ENCODE results near the gene MISP. TPM values are rescaled to one million over a fixed set of nuclear protein-coding genes. Genes with fewer than 3 reads are reported as not detected.

The MISP gene
- total RNA-seq, 1 donor from 2014 or later = not detected

- Mint-ChIP-seq H3K27ac (no peak overlapping the region), H3K4me3 (no peak overlapping the region), H3K4me1 (peaks cover 7% of the 10 kb centered on the region), H3K27me3 (ENCODE audit: insufficient read depth, low read depth) (peaks cover 5% of the 10 kb centered on the region), H3K9me3 (peaks cover 5% of the 10 kb centered on the region), H3K36me3 (peaks cover 3% of the 10 kb centered on the region)
- H4K20me1 ChIP-seq (ENCODE audit: low read depth) = no peaks in the 10 kb centered on the region
- H3F3A ChIP-seq (ENCODE audit: low read depth) = no peaks in the 10 kb centered on the region
- H3K4me1 ChIP-seq = no peaks in the 10 kb centered on the region
- no peaks in the 10 kb centered on the region for H3K9me3 ChIP-seq (ENCODE audit: low read depth)
- no peaks in the 10 kb centered on the region for H3K27me3 ChIP-seq
- H3K79me2 ChIP-seq (ENCODE audit: low read depth) = no peaks in the 10 kb centered on the region
- H3K9ac ChIP-seq = no peak overlapping the region
- H3K36me3 ChIP-seq = no peaks in the 10 kb centered on the region
- no peak overlapping the region for H3K4me3 ChIP-seq
- H2AFZ ChIP-seq (replicated peaks) = no peak overlapping the region
- DNase-seq (ENCODE audit: low spot score) = no peak
- H3K4me2 ChIP-seq = no peak overlapping the region
- TF ChIP-seq EZH2phosphoT487 (IDR thresholded peaks at IDR 0.05) = no peak
- no peak for TF ChIP-seq CTCF (IDR thresholded peaks at IDR 0.05)
- TF ChIP-seq EZH2 (IDR thresholded peaks at IDR 0.05) = no peak
- no peak overlapping the region for H3K27ac ChIP-seq
Measured at GRCh38 chr19:764301-764700, 13.4 kb downstream of the MISP start.

GRCh38 chr19:765179-765738, 14.3 kb downstream of the MISP start:
- Histone ChIP-seq H3K4me2 (no peak overlapping the region), H4K20me1 (ENCODE audit: low read depth) (no peaks in the 10 kb centered on the region), H3K79me2 (ENCODE audit: low read depth) (no peaks in the 10 kb centered on the region), H3K9ac (no peak overlapping the region), H3F3A (ENCODE audit: low read depth) (no peaks in the 10 kb centered on the region), H2AFZ (replicated peaks) (no peak overlapping the region), H3K27me3 (no peaks in the 10 kb centered on the region), H3K27ac (no peak overlapping the region), H3K4me3 (no peak overlapping the region), H3K9me3 (ENCODE audit: low read depth) (no peaks in the 10 kb centered on the region), H3K36me3 (no peaks in the 10 kb centered on the region), H3K4me1 (no peaks in the 10 kb centered on the region)
- Mint-ChIP-seq H3K9me3 (no peaks in the 10 kb centered on the region), H3K27me3 (ENCODE audit: insufficient read depth, low read depth) (peaks cover 6% of the 10 kb centered on the region), H3K36me3 (no peaks in the 10 kb centered on the region), H3K4me1 (peaks cover 8% of the 10 kb centered on the region), H3K27ac (peak overlapping the region; percentile 82), H3K4me3 (no peak overlapping the region)
- no peak for DNase-seq (ENCODE audit: low spot score)
- TF ChIP-seq CTCF (IDR thresholded peaks at IDR 0.05) = no peak
- no peak for TF ChIP-seq EZH2phosphoT487 (IDR thresholded peaks at IDR 0.05)
- TF ChIP-seq EZH2 (IDR thresholded peaks at IDR 0.05) = no peak

GRCh38 chr19:768424-768823, 17.5 kb downstream of the MISP start:
- no peak overlapping the region for H2AFZ ChIP-seq (replicated peaks)

More at GRCh38 chr19:768424-768823, 17.5 kb downstream of the MISP start:
- H3K27ac ChIP-seq = no peak overlapping the region
- H3K36me3 ChIP-seq = no peaks in the 10 kb centered on the region
- no peak overlapping the region for H3K9ac ChIP-seq
- H3K27ac Mint-ChIP-seq = peak overlapping the region; percentile 60
- no peaks in the 10 kb centered on the region for H3K9me3 ChIP-seq (ENCODE audit: low read depth)
- H3K4me3 Mint-ChIP-seq = no peak overlapping the region
- H3K4me1 Mint-ChIP-seq = peaks cover 9% of the 10 kb centered on the region
- TF ChIP-seq EZH2 (IDR thresholded peaks at IDR 0.05) (no peak), CTCF (IDR thresholded peaks at IDR 0.05) (no peak), EZH2phosphoT487 (IDR thresholded peaks at IDR 0.05) (no peak)
- no peaks in the 10 kb centered on the region for H3K4me1 ChIP-seq
- DNase-seq (ENCODE audit: low spot score) = no peak
- no peaks in the 10 kb centered on the region for H3K79me2 ChIP-seq (ENCODE audit: low read depth)
- peaks cover 4% of the 10 kb centered on the region for H3K27me3 Mint-ChIP-seq (ENCODE audit: insufficient read depth, low read depth)
- no peak overlapping the region for H3K4me2 ChIP-seq
- H3K27me3 ChIP-seq = no peaks in the 10 kb centered on the region
- H3K9me3 Mint-ChIP-seq = no peaks in the 10 kb centered on the region
- H3K36me3 Mint-ChIP-seq = no peaks in the 10 kb centered on the region
- H4K20me1 ChIP-seq (ENCODE audit: low read depth) = no peaks in the 10 kb centered on the region
- H3K4me3 ChIP-seq = no peak overlapping the region
- peaks cover 3% of the 10 kb centered on the region for H3F3A ChIP-seq (ENCODE audit: low read depth)

All from neural progenitor cell (in vitro differentiated cells).